Osteoblast (primary cell): ENCODE results near the gene PALD1. TPM values are rescaled to one million over a fixed set of nuclear protein-coding genes. Genes with fewer than 3 reads are reported as not detected.

Source experiments
- DNase-seq: peaks from one replicate; pipeline ENCODE4 v3.0.0; 2011; ENCODE audit warnings: low spot score, mixed read lengths; ENCODE audit not compliant: insufficient read length; ENCODE audit errors: missing footprints
- H2AFZ ChIP-seq: 2 replicates; pipeline ENCODE4 v1.6.0; 2011; ENCODE audit warnings: mild to moderate bottlenecking, low read length
- H3K27ac ChIP-seq: 2 replicates; pipeline ENCODE4 v1.5.1; 2011; ENCODE audit warnings: mild to moderate bottlenecking, low read depth, low read length, moderate library complexity
- H3K27me3 ChIP-seq: 2 replicates; pipeline ENCODE4 v1.6.0; 2012; ENCODE audit warnings: mild to moderate bottlenecking, control low read depth, inconsistent platforms, low read length, moderate library complexity; ENCODE audit not compliant: insufficient read depth
- H3K36me3 ChIP-seq: 2 replicates; pipeline ENCODE4 v1.5.1; 2011; ENCODE audit warnings: mild to moderate bottlenecking, low read length, control low read depth, moderate library complexity; ENCODE audit not compliant: insufficient read depth
- H3K4me1 ChIP-seq: 2 replicates; pipeline ENCODE4 v1.5.1; 2011; ENCODE audit warnings: mild to moderate bottlenecking, low read length, control low read depth, moderate library complexity; ENCODE audit not compliant: insufficient read depth
- H3K4me2 ChIP-seq: 2 replicates; pipeline ENCODE4 v1.6.0; 2011; ENCODE audit warnings: mild to moderate bottlenecking, low read length; ENCODE audit not compliant: insufficient read depth
- H3K4me3 ChIP-seq: fragments of 200-600 bp; sonication (generic); 3 replicates; pipeline ENCODE4 v1.5.1; 2012; ENCODE audit warnings: mild to moderate bottlenecking, low read length, inconsistent platforms; ENCODE audit not compliant: insufficient read depth
- H3K79me2 ChIP-seq: 2 replicates; pipeline ENCODE4 v1.6.0; 2012; ENCODE audit warnings: mild to moderate bottlenecking, low read length, control low read depth, inconsistent platforms; ENCODE audit not compliant: insufficient read depth
- H3K9me3 ChIP-seq: 2 replicates; pipeline ENCODE4 v1.5.1; 2011; ENCODE audit warnings: low read depth, low read length, control low read depth
- H4K20me1 ChIP-seq: 2 replicates; pipeline ENCODE4 v1.6.0; 2012; ENCODE audit warnings: mild to moderate bottlenecking, low read length, control low read depth; ENCODE audit not compliant: insufficient read depth
- CTCF ChIP-seq: IDR thresholded peaks from 2 replicates; pipeline ENCODE4 v1.5.1; 2011; ENCODE audit warnings: mild to moderate bottlenecking, low read depth, low read length, moderate library complexity; ENCODE audit errors: extremely low read depth
- total RNA-seq: library from RNA; depleted of rRNA; stranded (reverse); fragments of >200 nt; gene quantifications from 2 replicates; pipeline ENCODE4 v1.2.3, GENCODE V29; 2012

The PALD1 gene
- total RNA-seq, 1 donor = under 0.01 TPM

GRCh38 chr10:70549351-70549961 lies 70.9 kb downstream of the PALD1 start:
- Histone ChIP-seq H3K36me3 (no peaks in the 10 kb centered on the region), H4K20me1 (no peaks in the 10 kb centered on the region), H3K27me3 (no peaks in the 10 kb centered on the region), H3K27ac (no peak overlapping the region), H2AFZ (no peak overlapping the region), H3K4me1 (peaks cover 16% of the 10 kb centered on the region), H3K4me3 (no peak overlapping the region), H3K9me3 (no peaks in the 10 kb centered on the region), H3K4me2 (no peak overlapping the region), H3K79me2 (no peaks in the 10 kb centered on the region)
- TF ChIP-seq CTCF = no peak
- DNase-seq = peak; percentile 9

GRCh38 chr10:70549962-70550458 lies 71.4 kb downstream of the PALD1 start:
- H3K27me3 ChIP-seq = no peaks in the 10 kb centered on the region
- peak; percentile 91 for TF ChIP-seq CTCF
- H3K4me1 ChIP-seq = peaks cover 16% of the 10 kb centered on the region
- no peaks in the 10 kb centered on the region for H3K36me3 ChIP-seq
- no peak overlapping the region for H3K27ac ChIP-seq
- no peak overlapping the region for H3K4me3 ChIP-seq
- H2AFZ ChIP-seq = no peak overlapping the region
- H4K20me1 ChIP-seq = no peaks in the 10 kb centered on the region
- peak; percentile 97 for DNase-seq
- no peaks in the 10 kb centered on the region for H3K9me3 ChIP-seq
- no peaks in the 10 kb centered on the region for H3K79me2 ChIP-seq
- no peak overlapping the region for H3K4me2 ChIP-seq

- no peaks in the 10 kb centered on the region for H3K36me3 ChIP-seq
- no peaks in the 10 kb centered on the region for H3K79me2 ChIP-seq
- no peaks in the 10 kb centered on the region for H4K20me1 ChIP-seq
- H3K27me3 ChIP-seq = no peaks in the 10 kb centered on the region
- no peak for TF ChIP-seq CTCF
- H3K9me3 ChIP-seq = no peaks in the 10 kb centered on the region
- peak; percentile 3 for DNase-seq
- no peak overlapping the region for H2AFZ ChIP-seq
- H3K4me2 ChIP-seq = no peak overlapping the region
- H3K4me3 ChIP-seq = no peak overlapping the region
- H3K27ac ChIP-seq = no peak overlapping the region
- peaks cover 16% of the 10 kb centered on the region for H3K4me1 ChIP-seq
These were observed 71.9 kb downstream of the PALD1 start for GRCh38 chr10:70550459-70550858.

- no peaks in the 10 kb centered on the region for H3K36me3 ChIP-seq
- H3K4me2 ChIP-seq = peak overlapping the region; percentile 20
- H4K20me1 ChIP-seq = no peaks in the 10 kb centered on the region
- peak; percentile 15 for TF ChIP-seq CTCF
- H3K9me3 ChIP-seq = no peaks in the 10 kb centered on the region
- H3K27ac ChIP-seq = peak overlapping the region; percentile 68
- H3K4me3 ChIP-seq = no peak overlapping the region
- peak; percentile 66 for DNase-seq
- H2AFZ ChIP-seq = no peak overlapping the region
- H3K79me2 ChIP-seq = no peaks in the 10 kb centered on the region
- peaks cover 16% of the 10 kb centered on the region for H3K4me1 ChIP-seq
- no peaks in the 10 kb centered on the region for H3K27me3 ChIP-seq
These were observed 72.9 kb downstream of the PALD1 start for GRCh38 chr10:70551466-70551865.
